Measurements from ENCODE around the gene TRIM63. TPM values are rescaled to one million over a fixed set of nuclear protein-coding genes. Genes with fewer than 3 reads are reported as not detected.
"Not testable (repeated sequence)": the region's sequence is repeated elsewhere in the genome, so short reads cannot be mapped to it uniquely, and the experiment has no call there.

TRIM63 gene
- total and polyA plus RNA-seq, 2 donors (not counting 1 experiment from before 2014, with no cell fraction given), result not detected

GRCh38 chr1:26094677-26095383, 27.4 kb upstream of the TRIM63 start:
- Histone ChIP-seq H3K36me3 (replicated peaks in 1 of 2; ENCODE audit: control extremely low read depth in 1 of 2, control insufficient read depth in 1 of 2, extremely low read depth in 1 of 2, insufficient read depth in 2 of 2, low read length in 1 of 2) (no peaks in the 10 kb centered on the region), H3K4me2 (replicated peaks; ENCODE audit: low read depth, low read length, poor library complexity, severe bottlenecking) (no peak overlapping the region), H3K27ac (ENCODE audit: low read length in 2 of 2) (no peak overlapping the region), H2AFZ (ENCODE audit: insufficient read depth, low read depth, low read length, poor library complexity, severe bottlenecking) (no peak overlapping the region), H3K4me1 (ENCODE audit: control insufficient read depth in 2 of 2, insufficient read depth in 2 of 2, low read length in 2 of 2) (no peaks in the 10 kb centered on the region), H3K9me3 (ENCODE audit: control extremely low read depth in 1 of 3, control insufficient read depth in 2 of 3, insufficient read depth in 1 of 3, low read length in 2 of 3) (no peaks in the 10 kb centered on the region), H4K20me1 (ENCODE audit: control insufficient read depth, insufficient read depth, low read length, poor library complexity, severe bottlenecking) (no peaks in the 10 kb centered on the region), H3K27me3 (replicated peaks in 1 of 4; ENCODE audit: control extremely low read depth in 1 of 4, control insufficient read depth in 3 of 4, insufficient read depth in 4 of 4, low read length in 3 of 4) (peaks cover 0 to 7% (median 0%) of the 10 kb centered on the region in 4 experiments), H3K79me2 (ENCODE audit: control insufficient read depth, insufficient read depth, low read length) (no peaks in the 10 kb centered on the region), H3K9ac (ENCODE audit: low read length) (no peak overlapping the region), H3K4me3 (ENCODE audit: control extremely low read depth in 1 of 5, extremely low read depth in 1 of 5, insufficient read depth in 1 of 5, low read depth in 2 of 5, low read length in 4 of 5) (no peak overlapping the region)
- H3K9me3 Mint-ChIP-seq (ENCODE audit: insufficient read depth), result no peaks in the 10 kb centered on the region
- ChIA-PET POLR2A (no interaction called here), CTCF (interaction anchor here (1.1 kb wide), 1 partner anchor 51 kb away, joined by 3 read pairs; no protein-coding TSS in a partner anchor)
- ATAC-seq (ENCODE audit: low read depth), result no peak
- no peak overlapping the region for H3K27ac Mint-ChIP-seq
- H3K27me3 Mint-ChIP-seq, result peaks cover 42% of the 10 kb centered on the region
- 77% methylated on average over 11 of the region's 17 CpGs for WGBS (ENCODE audit: insufficient coverage)
- no peaks in the 10 kb centered on the region for H3K4me1 Mint-ChIP-seq
- no peak overlapping the region for H3K4me3 Mint-ChIP-seq
- intact Hi-C loops (cut with micrococcal nuclease), result no loop called here
- no peak for DNase-seq
- TF ChIP-seq EZH2 (IDR thresholded peaks at IDR 0.05; ENCODE audit: borderline replicate concordance, insufficient read depth, low read depth, low read length, poor library complexity, severe bottlenecking) (no peak), CTCF (IDR thresholded peaks at IDR 0.05) (no peak)

GRCh38 chr1:26094076-26094669, 26.7 kb upstream of the TRIM63 start:
- WGBS (ENCODE audit: insufficient coverage), result 79% methylated on average over 5 of the region's 11 CpGs
- Histone ChIP-seq H3K4me3 (ENCODE audit: control extremely low read depth in 1 of 5, extremely low read depth in 1 of 5, insufficient read depth in 1 of 5, low read depth in 2 of 5, low read length in 4 of 5) (no peak overlapping the region), H3K4me1 (ENCODE audit: control insufficient read depth in 2 of 2, insufficient read depth in 2 of 2, low read length in 2 of 2) (no peaks in the 10 kb centered on the region), H3K36me3 (replicated peaks in 1 of 2; ENCODE audit: control extremely low read depth in 1 of 2, control insufficient read depth in 1 of 2, extremely low read depth in 1 of 2, insufficient read depth in 2 of 2, low read length in 1 of 2) (no peaks in the 10 kb centered on the region), H3K9me3 (ENCODE audit: control extremely low read depth in 1 of 3, control insufficient read depth in 2 of 3, insufficient read depth in 1 of 3, low read length in 2 of 3) (no peaks in the 10 kb centered on the region), H4K20me1 (ENCODE audit: control insufficient read depth, insufficient read depth, low read length, poor library complexity, severe bottlenecking) (no peaks in the 10 kb centered on the region), H3K4me2 (replicated peaks; ENCODE audit: low read depth, low read length, poor library complexity, severe bottlenecking) (no peak overlapping the region), H3K27me3 (replicated peaks in 1 of 4; ENCODE audit: control extremely low read depth in 1 of 4, control insufficient read depth in 3 of 4, insufficient read depth in 4 of 4, low read length in 3 of 4) (peaks cover 0 to 8% (median 0%) of the 10 kb centered on the region in 4 experiments), H3K9ac (ENCODE audit: low read length) (no peak overlapping the region), H3K27ac (ENCODE audit: low read length in 2 of 2) (no peak overlapping the region), H2AFZ (ENCODE audit: insufficient read depth, low read depth, low read length, poor library complexity, severe bottlenecking) (no peak overlapping the region), H3K79me2 (ENCODE audit: control insufficient read depth, insufficient read depth, low read length) (no peaks in the 10 kb centered on the region)
- H3K27ac Mint-ChIP-seq, result no peak overlapping the region
- DNase-seq (no peak), ATAC-seq (ENCODE audit: low read depth) (no peak)
- H3K4me3 Mint-ChIP-seq, result no peak overlapping the region
- H3K27me3 Mint-ChIP-seq, result peaks cover 42% of the 10 kb centered on the region
- ChIA-PET POLR2A (no interaction called here), CTCF (no interaction called here)
- H3K9me3 Mint-ChIP-seq (ENCODE audit: insufficient read depth), result no peaks in the 10 kb centered on the region
- intact Hi-C loops (cut with micrococcal nuclease), result no loop called here
- TF ChIP-seq CTCF (IDR thresholded peaks at IDR 0.05) (no peak), EZH2 (IDR thresholded peaks at IDR 0.05; ENCODE audit: borderline replicate concordance, insufficient read depth, low read depth, low read length, poor library complexity, severe bottlenecking) (no peak)
- H3K4me1 Mint-ChIP-seq, result no peaks in the 10 kb centered on the region

GRCh38 chr1:26093569-26093968, 26.1 kb upstream of the TRIM63 start:
- POLR2A ChIA-PET; ATAC-seq (ENCODE audit: low read depth); H2AFZ ChIP-seq (ENCODE audit: insufficient read depth, low read depth, low read length, poor library complexity, severe bottlenecking); intact Hi-C loops (cut with micrococcal nuclease); H3K4me3 ChIP-seq (ENCODE audit: control extremely low read depth in 1 of 5, extremely low read depth in 1 of 5, insufficient read depth in 1 of 5, low read depth in 2 of 5, low read length in 4 of 5); H4K20me1 ChIP-seq (ENCODE audit: control insufficient read depth, insufficient read depth, low read length, poor library complexity, severe bottlenecking); H3K4me1 ChIP-seq (ENCODE audit: control insufficient read depth in 2 of 2, insufficient read depth in 2 of 2, low read length in 2 of 2); DNase-seq; H3K36me3 ChIP-seq (replicated peaks in 1 of 2; ENCODE audit: control extremely low read depth in 1 of 2, control insufficient read depth in 1 of 2, extremely low read depth in 1 of 2, insufficient read depth in 2 of 2, low read length in 1 of 2); H3K27ac Mint-ChIP-seq; CTCF ChIA-PET; H3K4me1 Mint-ChIP-seq; H3K79me2 ChIP-seq (ENCODE audit: control insufficient read depth, insufficient read depth, low read length); H3K9ac ChIP-seq (ENCODE audit: low read length); H3K4me2 ChIP-seq (replicated peaks; ENCODE audit: low read depth, low read length, poor library complexity, severe bottlenecking); H3K27ac ChIP-seq (ENCODE audit: low read length in 2 of 2); H3K27me3 ChIP-seq (replicated peaks in 1 of 4; ENCODE audit: control extremely low read depth in 1 of 4, control insufficient read depth in 3 of 4, insufficient read depth in 4 of 4, low read length in 3 of 4); H3K9me3 Mint-ChIP-seq (ENCODE audit: insufficient read depth); H3K9me3 ChIP-seq (ENCODE audit: control extremely low read depth in 1 of 3, control insufficient read depth in 2 of 3, insufficient read depth in 1 of 3, low read length in 2 of 3); H3K4me3 Mint-ChIP-seq: not testable (repeated sequence)
- WGBS (ENCODE audit: insufficient coverage), result 72% methylated on average over 2 of the region's 6 CpGs
- peaks cover 45% of the 10 kb centered on the region for H3K27me3 Mint-ChIP-seq

All from B cell (primary cell).